ENCODE data around the gene PKIB. TPM values are rescaled to one million over a fixed set of nuclear protein-coding genes. Genes with fewer than 3 reads are reported as not detected.
A peak's percentile ranks its signal among the peaks of the same experiment; 100 is the strongest.

The PKIB gene
- polyA plus RNA-seq, 2 of the 4 experiments (the other 2 are of a cell fraction), result 0.37 to 1.5 TPM

DNA sequence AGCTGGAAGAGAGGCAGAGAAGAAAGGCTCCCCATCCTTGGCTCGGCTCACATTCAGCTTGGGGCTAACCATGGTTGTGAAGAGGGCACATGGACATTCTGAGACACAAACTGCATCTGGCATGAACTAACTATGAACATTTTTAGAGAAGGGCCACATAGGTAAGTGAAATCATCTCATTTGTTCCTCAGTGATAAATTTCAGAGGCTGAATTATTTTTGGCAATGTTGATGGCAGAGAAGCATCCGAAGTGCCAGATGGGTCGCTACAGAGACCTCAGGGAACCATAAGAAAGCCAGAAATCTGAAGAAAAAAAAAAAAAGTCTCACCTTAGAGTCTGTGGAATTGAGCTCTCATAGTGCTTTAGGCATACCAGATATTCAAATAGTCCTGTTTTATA lies 120.1 kb downstream of the PKIB start:
- Histone ChIP-seq H3K9me3 (no peaks in the 10 kb centered on the region), H3K4me2 (no peak overlapping the region), H3K27ac (no peak overlapping the region), H3K4me1 (no peaks in the 10 kb centered on the region), H3K4me3 (no peak overlapping the region)
- POLR2A ChIA-PET, result no interaction called here
- FAIRE-seq, result no peak
- TF ChIP-seq PHF8 (IDR thresholded peaks at IDR 0.05; ENCODE audit: borderline replicate concordance, low read depth), result no peak
- TF ChIP-seq FOSB (CRISPR knock-in tag; IDR thresholded peaks at IDR 0.05), result no peak
- TF ChIP-seq HDAC2 (IDR thresholded peaks at IDR 0.05), result no peak
- no peak for TF ChIP-seq PBX3 (IDR thresholded peaks at IDR 0.05)
- TF ChIP-seq, protein P1, sequence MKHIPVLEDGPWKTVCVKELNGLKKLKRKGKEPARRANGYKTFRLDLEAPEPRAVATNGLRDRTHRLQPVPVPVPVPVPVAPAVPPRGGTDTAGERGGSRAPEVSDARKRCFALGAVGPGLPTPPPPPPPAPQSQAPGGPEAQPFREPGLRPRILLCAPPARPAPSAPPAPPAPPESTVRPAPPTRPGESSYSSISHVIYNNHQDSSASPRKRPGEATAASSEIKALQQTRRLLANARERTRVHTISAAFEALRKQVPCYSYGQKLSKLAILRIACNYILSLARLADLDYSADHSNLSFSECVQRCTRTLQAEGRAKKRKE (CRISPR knock-in tag; IDR thresholded peaks at IDR 0.05; ENCODE audit: low read depth), result no peak
- TF ChIP-seq TFCP2L1 (CRISPR knock-in tag; IDR thresholded peaks at IDR 0.05), result no peak
- TF ChIP-seq CBX2 (IDR thresholded peaks at IDR 0.05; ENCODE audit: borderline replicate concordance, low read depth), result no peak
- DNase-seq (ENCODE audit: low read depth in 1 of 2, low spot score in 1 of 2), result no peak
- WGBS (ENCODE audit: missing lambda C conversion rate), result 70% methylated on average over 3 of the region's 3 CpGs
- ATAC-seq, result no peak
- CTCF ChIA-PET, result interaction anchor here (0.7 to 8.5 kb wide), 14 partner anchors 11 to 582 kb away, joined by 3 to 76 read pairs (median 4); partner anchors contain the start of gene SMPDL3A

GRCh38 chr6:122730775-122731386 lies 120.7 kb downstream of the PKIB start:
- TF ChIP-seq EHF (CRISPR knock-in tag; IDR thresholded peaks at IDR 0.05) (no peak), FOXS1 (CRISPR knock-in tag; IDR thresholded peaks at IDR 0.05) (no peak), NR3C1 (IDR thresholded peaks at IDR 0.05) (no peak), CHD4 (IDR thresholded peaks at IDR 0.05; ENCODE audit: borderline replicate concordance) (no peak), PBX3 (IDR thresholded peaks at IDR 0.05) (no peak), POLR2A (IDR thresholded peaks at IDR 0.05; ENCODE audit: low read length) (no peak), CHD2 (IDR thresholded peaks at IDR 0.05; ENCODE audit: low read length, partially characterized antibody) (no peak), RAD21 (conservative IDR thresholded peaks at IDR 0.05 in 1 of 2, IDR thresholded peaks at IDR 0.05 in 1 of 2) (peak; percentile 79 to 83), TP53 (CRISPR knock-in tag; IDR thresholded peaks at IDR 0.05) (no peak), CBX2 (IDR thresholded peaks at IDR 0.05; ENCODE audit: borderline replicate concordance, low read depth) (no peak), HOXB13 (CRISPR knock-in tag; IDR thresholded peaks at IDR 0.05; ENCODE audit: low read depth) (no peak), KDM1A (IDR thresholded peaks at IDR 0.05; ENCODE audit: low read depth) (no peak), HDAC2 (IDR thresholded peaks at IDR 0.05) (no peak), FOSB (CRISPR knock-in tag; IDR thresholded peaks at IDR 0.05) (no peak), RCOR1 (IDR thresholded peaks at IDR 0.05; ENCODE audit: low read depth, low read length) (no peak), ZSCAN20 (CRISPR knock-in tag; IDR thresholded peaks at IDR 0.05) (no peak), MYC (IDR thresholded peaks at IDR 0.05; ENCODE audit: borderline replicate concordance, low read length) (no peak), ELK1 (IDR thresholded peaks at IDR 0.05; ENCODE audit: low read depth, low read length) (no peak), MAZ (IDR thresholded peaks at IDR 0.05; ENCODE audit: borderline replicate concordance, low read depth, low read length) (no peak), MAFK (IDR thresholded peaks at IDR 0.05; ENCODE audit: partially characterized antibody) (no peak), SMC3 (IDR thresholded peaks at IDR 0.05) (peak; percentile 58), CTCF (IDR thresholded peaks at IDR 0.05) (peak; percentile 82), MAX (IDR thresholded peaks at IDR 0.05) (no peak), ESRRA (IDR thresholded peaks at IDR 0.05; ENCODE audit: borderline replicate concordance, low read length) (no peak)
- TF ChIP-seq, protein P2, sequence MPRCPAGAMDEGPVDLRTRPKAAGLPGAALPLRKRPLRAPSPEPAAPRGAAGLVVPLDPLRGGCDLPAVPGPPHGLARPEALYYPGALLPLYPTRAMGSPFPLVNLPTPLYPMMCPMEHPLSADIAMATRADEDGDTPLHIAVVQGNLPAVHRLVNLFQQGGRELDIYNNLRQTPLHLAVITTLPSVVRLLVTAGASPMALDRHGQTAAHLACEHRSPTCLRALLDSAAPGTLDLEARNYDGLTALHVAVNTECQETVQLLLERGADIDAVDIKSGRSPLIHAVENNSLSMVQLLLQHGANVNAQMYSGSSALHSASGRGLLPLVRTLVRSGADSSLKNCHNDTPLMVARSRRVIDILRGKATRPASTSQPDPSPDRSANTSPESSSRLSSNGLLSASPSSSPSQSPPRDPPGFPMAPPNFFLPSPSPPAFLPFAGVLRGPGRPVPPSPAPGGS (IDR thresholded peaks at IDR 0.05), result no peak
- TF ChIP-seq, protein P3, sequence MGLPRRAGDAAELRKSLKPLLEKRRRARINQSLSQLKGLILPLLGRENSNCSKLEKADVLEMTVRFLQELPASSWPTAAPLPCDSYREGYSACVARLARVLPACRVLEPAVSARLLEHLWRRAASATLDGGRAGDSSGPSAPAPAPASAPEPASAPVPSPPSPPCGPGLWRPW (IDR thresholded peaks at IDR 0.05), result no peak
- peak in 1 of 2 experiments; percentile 55; a peak in 2 of 6 replicates for ATAC-seq
- peak in 1 of 2 experiments; percentile 6 for DNase-seq (ENCODE audit: low read depth in 1 of 2, low spot score in 1 of 2)
- 7% methylated on average over 4 of the region's 4 CpGs for WGBS (ENCODE audit: missing lambda C conversion rate)
- no peak overlapping the region for H3K27ac ChIP-seq
- H3K4me1 ChIP-seq, result no peaks in the 10 kb centered on the region
- FAIRE-seq, result no peak
- POLR2A ChIA-PET, result no interaction called here
- CTCF ChIA-PET, result interaction anchor here (0.6 to 8.5 kb wide), 20 partner anchors 9 to 1355 kb away, joined by 3 to 76 read pairs (median 4); partner anchors contain the start of gene SMPDL3A
- H3K4me2 ChIP-seq, result no peak overlapping the region
- no peak overlapping the region for H3K4me3 ChIP-seq
- no peaks in the 10 kb centered on the region for H3K9me3 ChIP-seq

Data from A549 (cell line).